Mammary epithelial cell (primary cell): ENCODE measurements around the gene ST6GALNAC4.

Source experiments
- CTCF ChIP-seq, 2 donors: IDR thresholded peaks in 1 of 2; conservative IDR thresholded peaks in 1 of 2; 2 replicates each; pipeline ENCODE4 v1.5.1; 2011 to 2012; ENCODE audit warnings: inconsistent platforms in 2 of 2, low read length in 2 of 2, mild to moderate bottlenecking in 2 of 2, control low read depth in 1 of 2, low read depth in 1 of 2; ENCODE audit not compliant: insufficient read depth in 1 of 2; ENCODE audit errors: extremely low read depth in 1 of 2
- EZH2 ChIP-seq: IDR thresholded peaks from 2 replicates; pipeline ENCODE4 v1.6.1; 2012; ENCODE audit warnings: low read length, inconsistent platforms, borderline replicate concordance

GRCh38 chr9:127868278-127868902 lies 48.5 kb downstream of the ST6GALNAC4 start:
- TF ChIP-seq CTCF (conservative IDR thresholded peaks at IDR 0.05 in 1 of 2, IDR thresholded peaks at IDR 0.05 in 1 of 2; ENCODE audit: extremely low read depth in 1 of 2, insufficient read depth in 1 of 2, low read depth in 1 of 2, low read length in 2 of 2) = no peak
- TF ChIP-seq EZH2 = no peak
